Neural progenitor cell (in vitro differentiated cells): ENCODE data around the gene CIRBP.

Source experiments
- EZH2 ChIP-seq: fragments of 200-600 bp; sonication (generic); IDR thresholded peaks from 2 replicates; pipeline ENCODE4 v1.6.1; 2017; ENCODE audit warnings: antibody characterized with exemption, mild to moderate bottlenecking, moderate library complexity
- EZH2phosphoT487 ChIP-seq: fragments of 200-600 bp; sonication (generic); IDR thresholded peaks from 2 replicates; pipeline ENCODE4 v1.6.1; 2017; ENCODE audit warnings: antibody characterized with exemption

DNA sequence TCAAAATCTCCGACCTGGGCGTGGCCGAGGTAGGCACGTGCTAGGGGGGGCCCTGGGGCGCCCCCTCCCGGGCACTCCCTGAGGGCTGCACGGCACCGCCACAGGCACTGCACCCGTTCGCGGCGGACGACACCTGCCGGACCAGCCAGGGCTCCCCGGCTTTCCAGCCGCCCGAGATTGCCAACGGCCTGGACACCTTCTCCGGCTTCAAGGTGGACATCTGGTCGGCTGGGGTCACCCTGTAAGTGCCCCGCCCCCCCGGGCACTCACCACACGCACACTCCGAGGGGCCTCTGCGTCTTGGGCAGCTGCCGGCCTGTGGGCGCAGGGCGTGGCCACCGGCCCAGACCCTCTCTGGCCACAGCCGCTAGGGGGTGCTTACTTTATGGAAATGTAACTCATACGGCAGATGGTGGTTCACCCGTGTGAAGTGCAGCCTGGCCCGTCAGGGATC is 48.6 kb upstream of the CIRBP start:
- no peak for TF ChIP-seq EZH2phosphoT487
- no peak for TF ChIP-seq EZH2
